Measurements from ENCODE around the gene BANF2. TPM values are rescaled to one million over a fixed set of nuclear protein-coding genes. Genes with fewer than 3 reads are reported as not detected.

The BANF2 gene
- polyA plus RNA-seq, 3 donors = not detected

GRCh38 chr20:17710379-17711266 is 10.9 kb downstream of the BANF2 start:
- Histone ChIP-seq H2AFZ (ENCODE audit: insufficient read depth, low read depth, low read length, poor library complexity, severe bottlenecking) (no peak overlapping the region), H3K27me3 (ENCODE audit: control insufficient read depth in 2 of 2, insufficient read depth in 2 of 2, low read length in 2 of 2) (no peaks in the 10 kb centered on the region), H3K36me3 (replicated peaks in 1 of 2; ENCODE audit: control insufficient read depth in 1 of 2, insufficient read depth in 2 of 2, low read length in 2 of 2) (no peaks in the 10 kb centered on the region), H3K27ac (ENCODE audit: low read depth in 1 of 2, low read length in 2 of 2) (no peak overlapping the region), H3K4me1 (ENCODE audit: control insufficient read depth in 1 of 2, insufficient read depth in 2 of 2, low read length in 2 of 2) (no peaks in the 10 kb centered on the region), H4K20me1 (ENCODE audit: insufficient read depth, low read length) (no peaks in the 10 kb centered on the region), H3K9ac (ENCODE audit: insufficient read depth, low read length, poor library complexity, severe bottlenecking) (no peak overlapping the region), H3K79me2 (ENCODE audit: insufficient read depth, low read length) (no peaks in the 10 kb centered on the region), H3K4me3 (replicated peaks in 1 of 3; ENCODE audit: low read depth in 2 of 3, low read length in 3 of 3) (no peak overlapping the region), H3K4me2 (replicated peaks; ENCODE audit: extremely low read depth, low read length, poor library complexity, severe bottlenecking) (no peak overlapping the region), H3K9me3 (replicated peaks in 1 of 2; ENCODE audit: control insufficient read depth in 1 of 2, insufficient read depth in 1 of 2, low read length in 2 of 2) (no peaks in the 10 kb centered on the region)
- Mint-ChIP-seq H3K9me3 (no peaks in the 10 kb centered on the region), H3K4me1 (no peaks in the 10 kb centered on the region), H3K27me3 (ENCODE audit: low read depth in 3 of 3) (peaks cover 0 to 2% (median 2%) of the 10 kb centered on the region in 3 donors), H3K27ac (no peak overlapping the region), H3K36me3 (no peaks in the 10 kb centered on the region), H3K4me3 (no peak overlapping the region)
- no peak for DNase-seq
- TF ChIP-seq CTCF (IDR thresholded peaks at IDR 0.05) = no peak
- intact Hi-C loops (cut with micrococcal nuclease) = no loop called here
- 91% methylated on average over 15 of the region's 21 CpGs for WGBS (ENCODE audit: insufficient coverage)

GRCh38 chr20:17711267-17711627 is 11.5 kb downstream of the BANF2 start:
- whole genome bisulfite sequencing (ENCODE audit: insufficient coverage) = 100% methylated on average over 1 of the region's 5 CpGs
- Histone ChIP-seq H4K20me1 (ENCODE audit: insufficient read depth, low read length) (no peaks in the 10 kb centered on the region), H3K27me3 (ENCODE audit: control insufficient read depth in 2 of 2, insufficient read depth in 2 of 2, low read length in 2 of 2) (no peaks in the 10 kb centered on the region), H3K79me2 (ENCODE audit: insufficient read depth, low read length) (no peaks in the 10 kb centered on the region), H3K4me1 (ENCODE audit: control insufficient read depth in 1 of 2, insufficient read depth in 2 of 2, low read length in 2 of 2) (no peaks in the 10 kb centered on the region), H3K4me2 (replicated peaks; ENCODE audit: extremely low read depth, low read length, poor library complexity, severe bottlenecking) (no peak overlapping the region), H3K4me3 (replicated peaks in 1 of 3; ENCODE audit: low read depth in 2 of 3, low read length in 3 of 3) (no peak overlapping the region), H3K9ac (ENCODE audit: insufficient read depth, low read length, poor library complexity, severe bottlenecking) (no peak overlapping the region), H3K27ac (ENCODE audit: low read depth in 1 of 2, low read length in 2 of 2) (no peak overlapping the region), H2AFZ (ENCODE audit: insufficient read depth, low read depth, low read length, poor library complexity, severe bottlenecking) (no peak overlapping the region), H3K9me3 (replicated peaks in 1 of 2; ENCODE audit: control insufficient read depth in 1 of 2, insufficient read depth in 1 of 2, low read length in 2 of 2) (no peaks in the 10 kb centered on the region), H3K36me3 (replicated peaks in 1 of 2; ENCODE audit: control insufficient read depth in 1 of 2, insufficient read depth in 2 of 2, low read length in 2 of 2) (no peaks in the 10 kb centered on the region)
- H3K4me1 Mint-ChIP-seq = no peaks in the 10 kb centered on the region
- no peak overlapping the region for H3K4me3 Mint-ChIP-seq
- peaks cover 0 to 1% (median 0%) of the 10 kb centered on the region in 7 donors for H3K9me3 Mint-ChIP-seq
- H3K27ac Mint-ChIP-seq = no peak overlapping the region
- no peak for DNase-seq
- peaks cover 0 to 2% (median 2%) of the 10 kb centered on the region in 3 donors for H3K27me3 Mint-ChIP-seq (ENCODE audit: low read depth in 3 of 3)
- TF ChIP-seq CTCF (IDR thresholded peaks at IDR 0.05) = no peak
- H3K36me3 Mint-ChIP-seq = no peaks in the 10 kb centered on the region
- intact Hi-C loops (cut with micrococcal nuclease) = no loop called here
